Peyer's patch (tissue), 4 donors: Measurements from ENCODE around the gene MRPL43.

Experiments
- POLR2A ChIP-seq, 2 donors: fragments of 450-650 bp; IDR thresholded peaks; one replicate each; pipeline ENCODE4 v1.5.1; 2017; ENCODE audit warnings: antibody characterized with exemption in 2 of 2, mild to moderate bottlenecking in 2 of 2, moderate library complexity in 2 of 2
- TF ChIP-seq, protein P1 (sequence below), 6 experiments: fragments of 450-650 bp in 4 of 6; fragments of 200-600 bp in 2 of 6; sonication (generic) in 1 of 6; IDR thresholded peaks; one replicate each; pipeline ENCODE4 v1.5.1; 2017 to 2019; ENCODE audit warnings: antibody characterized with exemption in 6 of 6, mild to moderate bottlenecking in 3 of 6, moderate library complexity in 1 of 6

DNA sequence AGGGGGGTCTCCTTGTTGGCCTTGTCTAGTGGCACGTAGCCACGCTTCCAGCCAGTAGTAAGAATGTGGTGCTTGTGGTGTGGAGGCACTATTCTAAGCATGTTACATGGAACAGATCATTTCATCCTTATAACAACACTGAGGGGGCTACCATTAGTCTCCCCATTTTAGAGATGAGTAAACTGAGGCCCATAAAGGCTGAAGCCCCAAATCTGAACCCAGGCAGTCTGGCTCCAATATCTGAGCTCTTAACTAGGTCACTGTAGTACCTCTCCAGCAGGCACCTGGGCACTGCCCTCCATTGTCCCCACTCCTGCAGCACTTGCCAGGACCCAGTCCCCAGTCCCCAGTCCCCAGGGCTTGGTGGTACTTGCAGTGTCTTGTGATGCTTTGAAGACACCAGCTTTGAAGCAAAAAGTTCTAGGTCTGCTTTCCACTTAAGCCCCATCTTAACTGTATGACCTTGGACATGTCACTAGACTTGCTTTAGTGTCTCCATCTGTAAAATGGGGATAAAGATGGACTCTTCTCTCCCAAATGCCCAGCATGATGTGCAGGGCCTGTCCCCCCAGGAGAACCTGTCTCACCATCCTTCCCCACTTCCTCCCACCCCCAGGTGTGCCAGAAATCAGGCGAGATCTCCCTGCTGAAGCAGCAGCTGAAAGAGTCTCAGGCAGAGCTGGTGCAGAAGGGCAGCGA is 18.7 kb upstream of the MRPL43 start:
- TF ChIP-seq, protein P1, sequence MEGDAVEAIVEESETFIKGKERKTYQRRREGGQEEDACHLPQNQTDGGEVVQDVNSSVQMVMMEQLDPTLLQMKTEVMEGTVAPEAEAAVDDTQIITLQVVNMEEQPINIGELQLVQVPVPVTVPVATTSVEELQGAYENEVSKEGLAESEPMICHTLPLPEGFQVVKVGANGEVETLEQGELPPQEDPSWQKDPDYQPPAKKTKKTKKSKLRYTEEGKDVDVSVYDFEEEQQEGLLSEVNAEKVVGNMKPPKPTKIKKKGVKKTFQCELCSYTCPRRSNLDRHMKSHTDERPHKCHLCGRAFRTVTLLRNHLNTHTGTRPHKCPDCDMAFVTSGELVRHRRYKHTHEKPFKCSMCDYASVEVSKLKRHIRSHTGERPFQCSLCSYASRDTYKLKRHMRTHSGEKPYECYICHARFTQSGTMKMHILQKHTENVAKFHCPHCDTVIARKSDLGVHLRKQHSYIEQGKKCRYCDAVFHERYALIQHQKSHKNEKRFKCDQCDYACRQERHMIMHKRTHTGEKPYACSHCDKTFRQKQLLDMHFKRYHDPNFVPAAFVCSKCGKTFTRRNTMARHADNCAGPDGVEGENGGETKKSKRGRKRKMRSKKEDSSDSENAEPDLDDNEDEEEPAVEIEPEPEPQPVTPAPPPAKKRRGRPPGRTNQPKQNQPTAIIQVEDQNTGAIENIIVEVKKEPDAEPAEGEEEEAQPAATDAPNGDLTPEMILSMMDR (IDR thresholded peaks at IDR 0.05), result no peak
- TF ChIP-seq POLR2A (IDR thresholded peaks at IDR 0.05), result no peak
